Caco-2 (cell line): Measurements from ENCODE around the gene ABCA6. TPM values are rescaled to one million over a fixed set of nuclear protein-coding genes. Genes with fewer than 3 reads are reported as not detected.

Experiments used
- BruUV-seq: library from RNA; stranded (reverse); fragments of 400-500 nt; replicated peaks from 2 replicates; lab custom pipeline; 2021; lab: Mats Ljungman, UMichigan
- CTCF ChIA-PET: fragments of 300-600 bp; sonication (Branson Sonifier 250); formaldehyde crosslinking; loops from one replicate; lab custom pipeline; 2022; ENCODE audit warnings: antibody characterized with exemption; lab: Charles Lee
- POLR2A ChIA-PET: fragments of 300-600 bp; sonication (Branson Sonifier 250); formaldehyde crosslinking; loops from one replicate; lab custom pipeline; 2022; ENCODE audit warnings: antibody characterized with exemption; lab: Charles Lee
- DNase-seq, 2 experiments: peaks; one replicate each; pipeline versions ENCODE4 v3.0.0 to v3.0.0-alpha.2; 2020 to 2022
- H3K27me3 ChIP-seq: replicated peaks from 2 replicates; pipeline ENCODE4 v1.6.0; 2011; ENCODE audit warnings: low read length; ENCODE audit not compliant: control insufficient read depth, insufficient read depth
- H3K36me3 ChIP-seq: 2 replicates; pipeline ENCODE4 v1.5.1; 2011; ENCODE audit warnings: low read length; ENCODE audit not compliant: control insufficient read depth, insufficient read depth
- H3K4me1 ChIP-seq: fragments of 250-450 bp; sonication (Bioruptor Pico); 2 replicates; pipeline ENCODE4 v1.5.1; 2020; ENCODE audit warnings: mild to moderate bottlenecking
- H3K4me3 ChIP-seq: 2 replicates; pipeline ENCODE4 v1.5.1; 2011; ENCODE audit warnings: low read depth, mild to moderate bottlenecking, control low read depth, low read length
- H3K9me3 ChIP-seq: fragments of 250-450 bp; sonication (Bioruptor Pico); 2 replicates; pipeline ENCODE4 v1.5.1; 2020; ENCODE audit warnings: mild to moderate bottlenecking, moderate library complexity
- H3K27ac Mint-ChIP-seq: one replicate; pipeline ENCODE4 v1.8.0; 2022; ENCODE audit warnings: mixed read lengths; ENCODE audit not compliant: unreplicated experiment
- H3K27me3 Mint-ChIP-seq: one replicate; pipeline ENCODE4 v1.8.0; 2022; ENCODE audit warnings: mixed read lengths; ENCODE audit not compliant: insufficient read depth, unreplicated experiment
- H3K36me3 Mint-ChIP-seq: one replicate; pipeline ENCODE4 v1.8.0; 2022; ENCODE audit warnings: mild to moderate bottlenecking, mixed read lengths; ENCODE audit not compliant: insufficient read depth, unreplicated experiment
- H3K4me1 Mint-ChIP-seq: one replicate; pipeline ENCODE4 v1.8.0; 2022; ENCODE audit warnings: low read depth, mixed read lengths; ENCODE audit not compliant: unreplicated experiment
- H3K4me3 Mint-ChIP-seq: one replicate; pipeline ENCODE4 v1.8.0; 2022; ENCODE audit warnings: mild to moderate bottlenecking, moderate library complexity, mixed read lengths; ENCODE audit not compliant: unreplicated experiment
- H3K9me3 Mint-ChIP-seq: one replicate; pipeline ENCODE4 v1.8.0; 2022; ENCODE audit warnings: mixed read lengths; ENCODE audit not compliant: unreplicated experiment
- intact Hi-C: fragments of 100-400 bp; cut with micrococcal nuclease; formaldehyde crosslinking; loops from one replicate; pipeline ENCODE4 v1.10.0; 2022; ENCODE audit not compliant: unreplicated experiment
- total RNA-seq: library from RNA; stranded (reverse); gene quantifications from 2 replicates; pipeline ENCODE4 v1.2.3, GENCODE V29; 2022
- TF ChIP-seq, protein P1 (sequence below), 2 experiments: fragments of 200-600 bp in 1 of 2; IDR thresholded peaks; 1 replicate in 1 of 2; 2 replicates in 1 of 2; pipeline versions ENCODE4 v1.5.1 to v1.8.0; 2011 to 2022; ENCODE audit warnings: antibody characterized with exemption in 1 of 2, control low read depth in 1 of 2, inconsistent platforms in 1 of 2, low read depth in 1 of 2, low read length in 1 of 2, mild to moderate bottlenecking in 1 of 2, moderate library complexity in 1 of 2; ENCODE audit not compliant: insufficient read depth in 1 of 2, severe bottlenecking in 1 of 2, unreplicated experiment in 1 of 2

ABCA6 gene
- total RNA-seq, 1 experiment from 2014 or later = 1.8 TPM

DNA sequence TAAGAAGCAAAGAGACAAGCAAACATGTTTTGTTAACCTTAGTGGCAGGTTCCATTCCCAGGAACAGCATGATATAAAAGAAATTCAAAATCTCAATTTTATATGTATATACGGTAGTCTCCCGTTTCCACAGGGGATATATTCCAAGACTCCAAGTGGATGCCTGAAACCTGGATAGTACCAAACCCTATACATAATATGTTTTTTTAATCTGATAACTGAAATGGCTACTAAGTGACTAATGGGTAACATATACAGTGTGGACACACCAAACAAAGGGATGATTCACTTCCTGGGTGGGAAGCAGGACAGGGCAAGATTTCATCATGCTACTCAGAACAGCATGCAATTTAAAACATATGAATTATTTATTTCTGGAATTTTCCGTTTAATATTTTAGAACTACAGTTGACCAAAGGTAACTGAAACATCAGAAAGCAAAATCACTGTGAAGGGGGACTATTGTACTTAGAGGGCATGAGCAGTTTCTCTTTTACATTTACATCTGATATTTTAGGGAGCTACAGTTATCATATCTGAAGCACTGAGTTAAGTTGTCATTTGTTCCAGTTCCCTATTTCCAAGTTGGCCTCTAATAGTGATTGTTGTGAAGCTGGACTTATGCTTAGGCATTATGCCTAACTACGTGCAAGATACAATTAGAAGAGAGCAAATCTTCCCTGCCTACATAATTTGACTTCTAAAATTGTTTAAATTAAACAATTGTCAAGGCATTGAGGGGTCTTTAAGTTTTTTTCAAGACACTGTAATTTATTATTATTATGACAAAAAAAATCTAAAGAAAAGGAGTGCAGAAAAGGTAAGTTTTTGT is 34.1 kb upstream of the ABCA6 start:
- H3K36me3 ChIP-seq = no peaks in the 10 kb centered on the region; the same call in 1 of the 2 replicates
- H3K9me3 ChIP-seq = no peaks in the 10 kb centered on the region
- Mint-ChIP-seq H3K4me3 (no peak overlapping the region), H3K27ac (peak overlapping the region; percentile 27), H3K36me3 (no peaks in the 10 kb centered on the region), H3K4me1 (no peaks in the 10 kb centered on the region), H3K27me3 (no peaks in the 10 kb centered on the region), H3K9me3 (no peaks in the 10 kb centered on the region)
- CTCF ChIA-PET = no interaction called here
- POLR2A ChIA-PET = no interaction called here
- intact Hi-C loops = no loop called here
- H3K4me1 ChIP-seq = peaks cover 19% of the 10 kb centered on the region
- no peak for DNase-seq
- no peak overlapping the region for H3K4me3 ChIP-seq
- no TSS peak for BruUV-seq
- TF ChIP-seq, protein P1, sequence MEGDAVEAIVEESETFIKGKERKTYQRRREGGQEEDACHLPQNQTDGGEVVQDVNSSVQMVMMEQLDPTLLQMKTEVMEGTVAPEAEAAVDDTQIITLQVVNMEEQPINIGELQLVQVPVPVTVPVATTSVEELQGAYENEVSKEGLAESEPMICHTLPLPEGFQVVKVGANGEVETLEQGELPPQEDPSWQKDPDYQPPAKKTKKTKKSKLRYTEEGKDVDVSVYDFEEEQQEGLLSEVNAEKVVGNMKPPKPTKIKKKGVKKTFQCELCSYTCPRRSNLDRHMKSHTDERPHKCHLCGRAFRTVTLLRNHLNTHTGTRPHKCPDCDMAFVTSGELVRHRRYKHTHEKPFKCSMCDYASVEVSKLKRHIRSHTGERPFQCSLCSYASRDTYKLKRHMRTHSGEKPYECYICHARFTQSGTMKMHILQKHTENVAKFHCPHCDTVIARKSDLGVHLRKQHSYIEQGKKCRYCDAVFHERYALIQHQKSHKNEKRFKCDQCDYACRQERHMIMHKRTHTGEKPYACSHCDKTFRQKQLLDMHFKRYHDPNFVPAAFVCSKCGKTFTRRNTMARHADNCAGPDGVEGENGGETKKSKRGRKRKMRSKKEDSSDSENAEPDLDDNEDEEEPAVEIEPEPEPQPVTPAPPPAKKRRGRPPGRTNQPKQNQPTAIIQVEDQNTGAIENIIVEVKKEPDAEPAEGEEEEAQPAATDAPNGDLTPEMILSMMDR (IDR thresholded peaks at IDR 0.05; ENCODE audit: insufficient read depth in 1 of 2, low read depth in 1 of 2, low read length in 1 of 2, severe bottlenecking in 1 of 2, unreplicated experiment in 1 of 2) = no peak
- no peaks in the 10 kb centered on the region for H3K27me3 ChIP-seq

DNA sequence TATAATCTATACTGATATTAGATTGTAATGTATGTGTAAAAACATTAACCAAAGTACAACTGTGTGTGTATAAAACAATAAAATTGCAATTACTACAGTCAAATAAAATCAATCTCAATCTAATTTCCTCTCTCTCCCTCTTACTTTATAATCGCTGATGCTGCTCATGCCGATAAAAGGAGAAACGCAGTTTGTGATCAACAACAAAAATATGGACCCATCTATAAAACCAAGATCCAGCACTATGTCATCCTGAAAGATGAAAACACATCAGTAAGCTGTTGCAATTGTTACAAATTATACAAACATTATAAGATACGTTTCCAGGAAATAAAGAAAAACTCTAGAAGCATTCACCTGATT is 33.5 kb upstream of the ABCA6 start:
- H3K4me1 Mint-ChIP-seq = no peaks in the 10 kb centered on the region
- no peak overlapping the region for H3K27ac Mint-ChIP-seq
- no peaks in the 10 kb centered on the region for H3K27me3 Mint-ChIP-seq
- H3K9me3 Mint-ChIP-seq = no peaks in the 10 kb centered on the region
- TF ChIP-seq, protein P1 (IDR thresholded peaks at IDR 0.05; ENCODE audit: insufficient read depth in 1 of 2, low read depth in 1 of 2, low read length in 1 of 2, severe bottlenecking in 1 of 2, unreplicated experiment in 1 of 2) = no peak
- H3K36me3 ChIP-seq = no peaks in the 10 kb centered on the region; the same call in 1 of the 2 replicates
- H3K27me3 ChIP-seq = no peaks in the 10 kb centered on the region
- no peak overlapping the region for H3K4me3 ChIP-seq
- no TSS peak for BruUV-seq
- no peak overlapping the region for H3K4me3 Mint-ChIP-seq
- H3K36me3 Mint-ChIP-seq = no peaks in the 10 kb centered on the region
- DNase-seq = no peak
- H3K9me3 ChIP-seq = no peaks in the 10 kb centered on the region
- intact Hi-C loops = no loop called here
- CTCF ChIA-PET = no interaction called here
- POLR2A ChIA-PET = no interaction called here
- peaks cover 19% of the 10 kb centered on the region for H3K4me1 ChIP-seq

DNA sequence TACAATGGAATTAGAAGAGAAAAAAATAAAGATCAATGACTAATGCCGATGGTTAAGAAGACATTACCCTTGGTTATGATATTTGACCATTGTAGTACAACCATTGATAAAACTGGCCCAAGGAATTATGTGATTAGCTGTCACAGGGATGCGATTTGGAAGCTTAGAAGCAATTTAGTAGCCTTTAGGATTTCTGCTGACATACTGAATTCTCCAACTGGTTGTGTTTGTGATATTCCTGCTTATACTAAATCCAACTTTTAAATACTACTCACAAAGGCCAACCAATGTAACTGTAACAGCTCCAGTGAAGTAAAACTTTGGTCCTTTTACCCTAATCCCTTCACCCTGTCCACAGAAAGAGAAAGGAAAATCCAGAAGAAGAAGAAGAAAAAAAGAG is 31.4 kb upstream of the ABCA6 start:
- Histone ChIP-seq H3K27me3 (no peaks in the 10 kb centered on the region), H3K4me3 (no peak overlapping the region), H3K9me3 (0 out of 2 replicates have a peak, but pooled peaks cover 3% of the 10 kb centered on the region), H3K36me3 (no peaks in the 10 kb centered on the region; the same call in 1 of the 2 replicates), H3K4me1 (peaks cover 9% of the 10 kb centered on the region; the same call in 1 of the 2 replicates)
- Mint-ChIP-seq H3K27ac (no peak overlapping the region), H3K4me3 (no peak overlapping the region), H3K9me3 (no peaks in the 10 kb centered on the region), H3K36me3 (no peaks in the 10 kb centered on the region), H3K27me3 (no peaks in the 10 kb centered on the region), H3K4me1 (no peaks in the 10 kb centered on the region)
- ChIA-PET CTCF (no interaction called here), POLR2A (no interaction called here)
- TF ChIP-seq, protein P1 (IDR thresholded peaks at IDR 0.05; ENCODE audit: insufficient read depth in 1 of 2, low read depth in 1 of 2, low read length in 1 of 2, severe bottlenecking in 1 of 2, unreplicated experiment in 1 of 2) = no peak
- intact Hi-C loops = no loop called here
- no TSS peak for BruUV-seq
- DNase-seq = no peak
